Umbilical cord (tissue), 2 donors: Measurements from ENCODE around the gene C17orf100. TPM values are rescaled to one million over a fixed set of nuclear protein-coding genes. Genes with fewer than 3 reads are reported as not detected.
"Not testable (repeated sequence)": the region's sequence is repeated elsewhere in the genome, so short reads cannot be mapped to it uniquely, and the experiment has no call there.

Source experiments
- DNase-seq: peaks from one replicate; pipeline ENCODE4 v3.0.0-alpha.2; 2015; ENCODE audit warnings: low spot score
- total RNA-seq: library from RNA; depleted of rRNA; stranded (reverse); fragments of >200 nt; gene quantifications from one replicate; pipeline ENCODE4 v1.2.3, GENCODE V29; 2014; ENCODE audit warnings: low replicate concordance; ENCODE audit not compliant: insufficient read depth

The C17orf100 gene
- total RNA-seq, 1 donor from 2014 or later = 3.1 TPM

DNA sequence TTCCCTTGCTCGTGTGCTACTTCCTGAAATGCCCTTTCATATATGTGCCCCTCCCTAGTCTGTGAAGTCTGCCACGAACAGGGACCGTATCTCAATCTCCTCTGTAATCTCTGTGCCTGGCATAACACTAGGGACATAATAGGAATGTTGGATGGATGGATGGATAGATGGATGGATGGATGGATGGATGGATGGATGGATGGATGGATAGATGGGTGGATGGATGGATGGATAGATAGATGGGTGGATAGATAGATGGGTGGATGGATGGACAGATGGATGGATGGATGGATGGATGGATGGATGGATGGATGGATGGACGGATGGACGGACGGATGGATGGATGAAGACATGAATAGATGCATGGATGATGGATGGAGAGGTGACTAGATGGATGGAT, 40.4 kb downstream of the C17orf100 start:
- not testable (repeated sequence) for DNase-seq

DNA sequence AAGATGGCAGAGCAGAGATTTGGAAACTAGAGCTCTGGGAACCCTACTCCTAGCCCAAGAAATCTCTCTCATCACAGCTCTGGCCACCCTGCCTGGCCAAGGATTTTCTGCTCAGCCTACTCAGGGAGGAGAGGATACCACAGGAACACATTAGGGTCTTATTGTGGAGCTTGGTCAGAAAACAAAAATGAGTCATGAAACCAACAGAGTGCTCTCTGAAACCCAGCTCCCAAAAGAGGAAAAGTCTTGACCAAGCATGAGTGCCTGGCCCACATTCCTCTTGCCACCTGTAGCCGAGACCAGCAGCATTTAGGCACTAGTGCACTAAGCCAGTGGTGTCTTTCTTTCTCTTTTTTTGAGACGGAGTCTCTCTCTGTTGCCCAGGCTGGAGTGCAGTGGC, 43.5 kb downstream of the C17orf100 start:
- DNase-seq = no peak

DNA sequence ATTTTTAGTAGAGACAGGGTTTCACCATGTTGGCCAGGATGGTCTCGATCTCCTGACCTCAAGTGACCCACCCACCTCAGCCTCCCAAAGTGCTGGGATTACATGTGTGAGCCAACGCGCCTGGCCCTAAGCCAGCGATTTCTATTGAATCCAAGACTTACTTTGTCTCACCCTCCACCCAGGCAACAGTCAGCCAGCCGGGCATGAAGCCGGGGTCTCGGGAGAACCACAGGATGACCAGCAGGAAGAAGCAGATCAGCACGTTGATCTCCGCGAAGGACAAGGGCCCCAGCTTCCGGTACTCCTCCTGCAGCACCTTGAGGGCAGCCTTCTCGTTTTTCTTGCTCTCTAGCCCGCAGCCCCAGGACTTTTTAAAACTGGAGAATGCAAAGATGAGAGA, 44.0 kb downstream of the C17orf100 start:
- no peak for DNase-seq

DNA sequence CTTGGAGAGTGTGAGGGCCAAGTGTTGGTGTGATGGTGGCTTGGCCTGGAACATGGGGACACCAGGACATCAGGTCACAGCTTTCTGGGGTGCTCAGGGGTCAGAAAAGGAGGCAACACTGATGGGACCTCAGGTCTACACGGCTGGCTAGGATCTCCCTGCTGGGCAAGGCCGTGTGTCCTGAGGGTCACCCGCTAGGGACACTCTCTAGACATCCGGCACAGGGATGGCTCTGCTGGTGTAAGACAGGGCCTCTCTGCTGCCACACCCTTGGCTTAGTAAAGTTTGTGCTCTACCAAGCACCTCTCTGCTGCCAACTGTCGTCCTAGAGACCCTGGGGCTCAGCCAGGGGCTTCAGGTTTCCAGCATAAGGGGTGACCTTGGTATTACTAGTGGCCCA, 45.3 kb downstream of the C17orf100 start:
- DNase-seq = no peak

DNA sequence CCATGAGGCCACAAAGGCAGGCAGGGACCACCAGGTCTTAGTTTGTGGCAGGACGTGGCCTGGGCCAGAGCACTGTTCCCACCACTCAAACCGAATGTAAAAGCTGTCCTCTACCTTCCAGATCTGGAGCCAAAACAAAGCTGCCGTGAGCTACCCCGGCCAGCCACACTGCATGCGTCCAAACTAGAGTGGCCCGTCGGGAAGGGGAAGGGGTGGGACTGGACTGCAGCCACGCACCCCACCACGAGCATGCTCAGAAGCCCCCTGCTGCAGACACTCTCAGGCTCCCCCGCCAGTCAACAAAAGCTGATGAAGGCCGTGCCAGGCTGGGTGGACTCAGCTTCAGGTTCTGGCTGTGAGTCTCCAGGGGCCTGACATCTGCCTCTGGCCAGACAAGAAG, 46.4 kb downstream of the C17orf100 start:
- DNase-seq = no peak

DNA sequence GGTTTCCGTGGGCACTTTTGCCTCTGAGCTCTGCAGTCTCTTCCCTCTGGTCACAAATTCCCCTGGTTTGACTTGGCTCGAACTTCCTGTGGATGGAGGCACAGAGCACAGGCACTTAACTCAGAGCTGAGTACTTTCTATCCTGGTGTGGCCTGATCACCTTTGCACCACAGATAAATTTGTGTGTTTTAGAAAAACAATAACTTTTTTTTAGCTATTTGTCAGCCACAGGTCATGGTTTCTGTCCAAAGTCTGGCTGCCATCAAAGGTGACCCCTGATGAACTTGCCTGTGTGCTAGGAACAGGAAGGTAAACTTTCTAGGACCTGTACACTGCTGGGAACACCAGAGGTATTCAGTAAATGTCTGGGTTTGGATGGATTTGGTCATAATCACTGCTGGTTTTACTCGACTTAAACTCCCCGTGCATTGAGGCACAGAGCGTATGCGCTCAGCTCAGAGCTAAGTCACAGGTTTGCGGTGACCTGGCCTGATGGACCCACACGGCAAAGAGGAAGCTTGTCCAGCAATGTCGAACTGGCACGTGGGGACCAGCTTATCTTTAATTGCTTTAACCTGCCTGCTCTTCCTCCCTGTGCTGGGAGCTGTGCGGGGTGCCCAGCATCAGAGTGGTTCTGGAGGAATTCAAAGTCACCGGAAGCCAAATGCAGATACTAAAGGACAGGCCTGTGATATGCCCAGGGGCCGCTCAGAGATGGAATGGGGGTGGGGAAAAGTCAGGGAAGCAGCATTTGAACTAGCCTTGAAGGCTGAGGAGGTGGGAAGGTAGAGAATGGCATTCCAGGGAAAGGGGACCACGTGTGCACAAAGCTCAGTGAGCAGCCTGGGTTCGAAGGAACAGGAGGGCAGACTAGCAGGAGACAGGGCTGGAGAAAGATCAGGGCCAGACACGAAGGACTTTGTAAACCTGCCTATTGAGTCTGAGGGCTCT, 48.7 kb downstream of the C17orf100 start:
- no peak for DNase-seq

DNA sequence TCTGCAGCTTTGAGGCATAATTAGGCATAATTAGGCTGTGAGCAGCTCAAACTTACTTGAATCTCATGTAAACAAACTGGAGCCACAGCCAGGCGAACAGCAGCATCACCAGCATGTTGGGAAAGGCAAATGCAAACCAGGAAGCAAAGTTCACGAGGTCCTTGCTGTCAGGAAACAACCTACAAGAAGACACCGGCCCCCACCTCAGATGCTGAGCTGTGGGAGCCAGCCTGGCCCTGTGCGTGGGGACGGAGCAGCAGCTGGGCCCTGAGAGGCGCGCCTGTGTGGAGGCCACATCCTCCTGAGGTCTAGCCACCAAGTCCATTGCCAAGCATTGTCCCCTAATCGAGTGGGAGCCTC, 49.4 kb downstream of the C17orf100 start:
- DNase-seq = no peak

DNA sequence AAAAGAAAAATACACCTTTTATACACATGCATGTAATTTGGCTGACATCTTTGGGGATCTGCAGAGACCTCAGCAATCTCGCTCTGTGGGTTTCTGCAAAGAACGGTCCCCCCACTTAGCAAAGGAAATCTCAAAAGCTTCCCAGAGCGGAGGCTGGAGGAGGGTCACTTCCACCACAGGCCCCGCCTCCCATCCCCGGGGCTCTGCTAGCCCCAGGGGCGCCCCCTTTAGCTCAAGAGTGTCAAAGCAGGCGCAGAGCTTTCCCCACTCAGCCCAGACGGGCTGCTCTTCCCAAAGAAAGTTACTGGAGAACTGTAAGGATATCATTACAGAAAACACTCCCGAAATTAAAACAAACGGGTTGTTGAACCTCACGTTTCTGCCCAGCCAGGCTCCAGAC, 50.2 kb downstream of the C17orf100 start:
- peak; percentile 12 for DNase-seq

DNA sequence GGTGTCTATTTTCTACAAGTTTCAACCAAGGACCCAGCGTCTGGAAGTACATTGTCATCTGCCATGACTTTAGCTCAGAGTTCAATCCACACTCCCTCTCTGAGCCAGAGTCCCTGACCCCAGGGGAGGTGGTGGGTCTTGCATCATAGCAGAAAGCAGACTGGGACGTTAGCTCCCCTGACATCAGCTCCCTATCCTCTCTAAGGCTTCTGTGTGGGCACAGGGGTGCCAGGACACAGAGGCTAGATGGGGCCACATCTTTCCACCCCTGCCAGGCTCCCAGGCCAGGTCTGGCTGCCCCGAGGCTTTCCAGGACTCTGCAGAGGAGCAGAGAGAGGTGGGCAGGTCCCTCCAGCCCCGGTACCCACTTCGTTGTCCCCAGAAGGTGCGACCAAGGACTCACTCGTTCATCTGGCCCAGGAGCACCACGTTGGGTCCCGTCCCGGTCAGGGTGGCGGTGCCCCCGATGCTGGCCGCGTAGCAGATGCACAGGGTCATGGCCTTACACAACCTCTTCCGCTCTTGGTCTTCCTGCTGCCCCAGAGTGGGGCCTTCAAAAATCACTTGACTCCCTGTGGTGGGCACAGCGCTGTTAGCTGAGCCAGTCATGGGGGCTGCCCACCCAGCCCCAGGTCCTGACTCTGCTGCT, 51.1 kb downstream of the C17orf100 start:
- DNase-seq = no peak

Other genes starting within 250 kb of the C17orf100 start
- gene AIPL1, start 216.6 kb upstream of the C17orf100 start, total RNA-seq = 2.2 TPM
- 3.1 TPM for gene PIMREG, start 207.3 kb upstream of the C17orf100 start, total RNA-seq
- gene PITPNM3, start 95.2 kb upstream of the C17orf100 start, total RNA-seq = 4.8 TPM
- gene KIAA0753, start 11.1 kb upstream of the C17orf100 start, total RNA-seq = 9.4 TPM
- gene TXNDC17, start 10.7 kb upstream of the C17orf100 start, total RNA-seq = 20.7 TPM
- gene MED31, start 157 bp upstream of the C17orf100 start, total RNA-seq = 3.1 TPM
- 0.48 TPM for gene SLC13A5, start 61.6 kb downstream of the C17orf100 start, total RNA-seq
- gene XAF1, start 104.3 kb downstream of the C17orf100 start, total RNA-seq = 19.5 TPM
- 5.5 TPM for gene FBXO39, start 124.5 kb downstream of the C17orf100 start, total RNA-seq
- 0.72 TPM for gene TEKT1, start 180.0 kb downstream of the C17orf100 start, total RNA-seq